OCI-LY1 (cell line): ENCODE results near the gene PTH1R.

Experiments used
- EZH2 ChIP-seq: fragments of 200-600 bp; sonication (generic), shearing (Covaris generic); IDR thresholded peaks from 2 replicates; pipeline ENCODE4 v1.8.0; 2017; ENCODE audit warnings: borderline replicate concordance, mixed run types, mild to moderate bottlenecking, antibody characterized with exemption, low read length, moderate library complexity, mixed read lengths
- TF ChIP-seq, protein P1 (sequence below): fragments of 200-600 bp; sonication (generic), shearing (Covaris generic); IDR thresholded peaks from 2 replicates; pipeline ENCODE4 v1.5.1; 2017; ENCODE audit warnings: mild to moderate bottlenecking, antibody characterized with exemption, low read length, moderate library complexity, mixed read lengths

DNA sequence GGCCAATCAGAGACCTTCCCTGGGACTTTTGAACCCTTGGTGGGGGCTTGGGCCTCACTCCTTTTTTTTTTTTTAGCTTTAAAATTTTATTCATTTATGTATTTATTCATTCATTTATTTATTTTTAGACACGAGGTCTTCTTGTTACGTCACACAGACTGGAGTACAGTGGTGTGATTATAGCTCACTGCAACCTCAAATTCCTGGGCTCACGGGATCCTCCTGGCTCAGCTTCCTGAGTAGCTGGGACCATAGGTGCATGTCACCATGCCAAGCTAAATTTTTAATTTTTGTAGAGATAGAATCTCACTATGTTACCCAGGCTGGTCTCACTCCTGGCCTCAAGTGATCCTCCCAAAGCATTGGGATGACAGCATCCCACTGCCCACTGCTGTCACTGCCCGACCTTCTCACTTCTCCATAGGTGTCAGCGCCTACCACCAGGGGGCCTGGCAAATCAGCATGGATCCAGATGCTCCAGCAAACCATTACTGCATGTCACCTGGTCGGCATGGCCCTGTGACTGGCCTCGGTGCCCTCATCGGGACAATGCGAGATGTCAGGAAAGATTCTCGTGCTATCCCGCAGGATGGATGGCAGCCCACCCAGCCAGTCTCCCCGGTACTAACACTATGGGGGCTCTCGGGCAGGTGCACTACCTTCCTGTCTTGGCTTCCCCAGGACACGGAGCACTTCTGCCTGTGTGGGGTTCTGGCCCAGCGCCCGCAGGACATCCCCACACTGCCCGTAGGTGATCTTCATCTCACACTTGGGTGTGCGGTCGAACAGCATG lies 17.3 kb upstream of the PTH1R start:
- TF ChIP-seq, protein P1, sequence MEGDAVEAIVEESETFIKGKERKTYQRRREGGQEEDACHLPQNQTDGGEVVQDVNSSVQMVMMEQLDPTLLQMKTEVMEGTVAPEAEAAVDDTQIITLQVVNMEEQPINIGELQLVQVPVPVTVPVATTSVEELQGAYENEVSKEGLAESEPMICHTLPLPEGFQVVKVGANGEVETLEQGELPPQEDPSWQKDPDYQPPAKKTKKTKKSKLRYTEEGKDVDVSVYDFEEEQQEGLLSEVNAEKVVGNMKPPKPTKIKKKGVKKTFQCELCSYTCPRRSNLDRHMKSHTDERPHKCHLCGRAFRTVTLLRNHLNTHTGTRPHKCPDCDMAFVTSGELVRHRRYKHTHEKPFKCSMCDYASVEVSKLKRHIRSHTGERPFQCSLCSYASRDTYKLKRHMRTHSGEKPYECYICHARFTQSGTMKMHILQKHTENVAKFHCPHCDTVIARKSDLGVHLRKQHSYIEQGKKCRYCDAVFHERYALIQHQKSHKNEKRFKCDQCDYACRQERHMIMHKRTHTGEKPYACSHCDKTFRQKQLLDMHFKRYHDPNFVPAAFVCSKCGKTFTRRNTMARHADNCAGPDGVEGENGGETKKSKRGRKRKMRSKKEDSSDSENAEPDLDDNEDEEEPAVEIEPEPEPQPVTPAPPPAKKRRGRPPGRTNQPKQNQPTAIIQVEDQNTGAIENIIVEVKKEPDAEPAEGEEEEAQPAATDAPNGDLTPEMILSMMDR: peak; percentile 50; the same call in 1 of the 2 replicates
- TF ChIP-seq EZH2: no peak
